ENCODE measurements around the gene RBP3.

The RBP3 gene

GRCh38 chr10:47318706-47319105 lies 29.5 kb upstream of the RBP3 start:
- no peak for TF ChIP-seq CTCF (IDR thresholded peaks at IDR 0.05)
- no peak for TF ChIP-seq ZFX (IDR thresholded peaks at IDR 0.05; ENCODE audit: borderline replicate concordance)

DNA sequence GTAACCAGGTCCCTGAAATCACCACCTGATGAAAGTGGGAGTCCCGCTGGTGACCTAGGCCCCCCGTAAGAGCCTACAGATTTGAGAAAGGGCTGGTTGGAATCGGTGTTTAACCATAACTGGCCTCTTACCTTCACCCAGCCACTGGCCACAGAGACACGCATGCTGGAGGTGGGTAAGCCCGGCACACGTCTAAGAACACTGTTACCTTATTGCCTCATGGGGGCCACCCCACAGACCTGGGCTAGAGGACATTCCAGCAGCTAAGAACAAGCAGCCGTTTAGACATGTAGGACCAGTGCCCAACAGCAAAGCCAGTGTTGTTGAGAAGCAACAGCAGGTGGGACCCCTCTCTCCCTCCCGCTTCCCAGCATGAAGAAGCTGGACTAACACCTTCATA lies 28.4 kb upstream of the RBP3 start:
- TF ChIP-seq ZFX (IDR thresholded peaks at IDR 0.05; ENCODE audit: borderline replicate concordance) (no peak), CTCF (IDR thresholded peaks at IDR 0.05) (no peak)
- H3K27ac ChIP-seq: no peak overlapping the region

More at GRCh38 chr10:47318706-47319105, 29.5 kb upstream of the RBP3 start:
- H3K27ac ChIP-seq: no peak overlapping the region

DNA sequence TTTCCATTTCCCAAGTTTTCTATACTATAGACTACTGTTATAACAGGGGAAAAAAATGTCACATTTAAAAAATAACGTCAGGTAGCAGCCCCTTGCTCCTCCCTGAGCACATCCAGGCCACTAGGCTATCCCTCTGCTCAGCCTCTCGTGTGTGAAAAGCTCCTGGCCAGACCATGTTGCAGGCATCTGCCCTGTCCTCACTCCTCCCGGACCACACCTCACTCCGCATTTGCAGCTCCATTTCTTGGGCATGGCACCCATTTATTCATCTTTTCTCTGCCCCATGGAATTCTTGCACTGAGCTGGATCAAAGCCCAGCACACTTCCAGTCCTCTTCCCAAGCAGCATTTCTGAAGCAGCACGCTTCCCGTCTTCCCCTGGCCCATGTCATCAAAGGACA lies 27.4 kb upstream of the RBP3 start:
- H3K27ac ChIP-seq: no peak overlapping the region
- TF ChIP-seq ZFX (IDR thresholded peaks at IDR 0.05; ENCODE audit: borderline replicate concordance) (no peak), CTCF (IDR thresholded peaks at IDR 0.05) (no peak)

GRCh38 chr10:47321521-47322195 lies 26.5 kb upstream of the RBP3 start:
- H3K27ac ChIP-seq: no peak overlapping the region
- TF ChIP-seq ZFX (IDR thresholded peaks at IDR 0.05; ENCODE audit: borderline replicate concordance): no peak
- no peak for TF ChIP-seq CTCF (IDR thresholded peaks at IDR 0.05)

DNA sequence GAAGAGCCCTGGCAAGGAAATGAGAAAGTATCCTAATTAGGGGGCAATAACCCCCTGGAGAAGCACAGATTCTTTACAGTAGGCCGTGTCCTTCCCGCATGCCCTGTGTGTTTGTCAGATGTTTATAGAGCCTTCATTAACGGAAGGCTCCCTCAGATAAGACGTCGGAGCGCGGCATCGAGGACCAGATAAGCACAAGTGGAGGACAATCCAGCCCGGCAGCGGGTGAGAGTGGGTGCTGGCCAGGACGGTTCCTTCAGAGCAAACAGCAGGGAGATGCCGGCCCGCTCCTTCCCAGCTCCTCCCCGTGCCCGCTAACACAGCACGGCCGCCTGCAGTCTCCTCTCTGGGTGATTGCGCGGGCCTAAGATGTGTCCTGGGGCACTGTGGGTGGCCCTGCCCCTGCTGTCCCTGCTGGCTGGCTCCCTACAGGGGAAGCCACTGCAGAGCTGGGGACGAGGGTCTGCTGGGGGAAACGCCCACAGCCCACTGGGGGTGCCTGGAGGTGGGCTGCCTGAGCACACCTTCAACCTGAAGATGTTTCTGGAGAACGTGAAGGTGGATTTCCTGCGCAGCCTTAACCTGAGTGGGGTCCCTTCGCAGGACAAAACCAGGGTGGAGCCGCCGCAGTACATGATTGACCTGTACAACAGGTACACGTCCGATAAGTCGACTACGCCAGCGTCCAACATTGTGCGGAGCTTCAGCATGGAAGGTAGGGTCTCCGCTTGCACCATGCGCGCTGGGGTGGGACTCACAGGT lies 25.7 kb upstream of the RBP3 start, which contains the start of gene GDF2:
Gene GDF2, plus strand, starts transcription at position 155 of the 762 bp plus-strand sequence. Its CDS starts 215 bp downstream, at position 370.
- TF ChIP-seq ZFX (IDR thresholded peaks at IDR 0.05; ENCODE audit: borderline replicate concordance) (no peak), CTCF (IDR thresholded peaks at IDR 0.05) (no peak)
- no peak within 1 kb of the TSS for H3K27ac ChIP-seq

DNA sequence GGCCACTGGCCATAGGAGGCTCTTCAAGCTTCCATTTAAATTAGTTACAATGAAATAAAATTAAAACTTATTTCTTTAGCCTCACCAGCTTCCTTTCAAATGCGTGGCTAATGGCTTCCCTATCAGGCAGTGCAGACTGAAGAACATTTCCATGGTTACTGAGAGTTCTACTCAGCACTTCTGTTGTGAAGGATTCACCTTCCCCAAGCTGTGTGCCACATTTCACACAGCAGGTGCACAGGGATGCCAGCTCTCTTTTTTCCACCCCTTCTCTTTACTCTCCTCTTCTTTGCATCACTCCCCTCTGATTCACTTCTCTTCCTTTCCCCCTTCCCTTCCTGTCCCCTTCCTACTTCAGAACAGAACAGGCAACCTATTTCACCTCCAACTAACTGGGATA lies 25.1 kb upstream of the RBP3 start:
- no peak overlapping the region for H3K27ac ChIP-seq
- no peak for TF ChIP-seq CTCF (IDR thresholded peaks at IDR 0.05)
- no peak for TF ChIP-seq ZFX (IDR thresholded peaks at IDR 0.05; ENCODE audit: borderline replicate concordance)
